Neuronal stem cell (in vitro differentiated cells): ENCODE results near the gene STING1.

Experiments used
- DNase-seq: peaks from one replicate; pipeline ENCODE4 v3.0.0-alpha.2; 2013; ENCODE audit warnings: low spot score
- H2AFZ ChIP-seq: one replicate; pipeline ENCODE4 v1.6.1; 2013; ENCODE audit warnings: mild to moderate bottlenecking, low read length, inconsistent platforms
- H2AK5ac ChIP-seq: 2 replicates; pipeline ENCODE4 v1.6.1; 2013; ENCODE audit warnings: low read depth, mild to moderate bottlenecking, inconsistent platforms, low read length, moderate library complexity, mixed read lengths
- H2BK120ac ChIP-seq: 2 replicates; pipeline ENCODE4 v1.6.1; 2013; ENCODE audit warnings: low read depth, mild to moderate bottlenecking, inconsistent platforms, low read length, moderate library complexity, mixed read lengths
- H2BK12ac ChIP-seq: one replicate; pipeline ENCODE4 v1.6.1; 2013; ENCODE audit warnings: low read length, inconsistent platforms
- H2BK15ac ChIP-seq: 2 replicates; pipeline ENCODE4 v1.6.1; 2013; ENCODE audit warnings: mild to moderate bottlenecking, low read length, inconsistent platforms, mixed read lengths
- H2BK5ac ChIP-seq: one replicate; pipeline ENCODE4 v1.6.1; 2013; ENCODE audit warnings: inconsistent platforms, mild to moderate bottlenecking, low read length, moderate library complexity
- H3K14ac ChIP-seq: one replicate; pipeline ENCODE4 v1.6.1; 2013; ENCODE audit warnings: low read length, inconsistent platforms
- H3K18ac ChIP-seq: 2 replicates; pipeline ENCODE4 v1.6.1; 2013; ENCODE audit warnings: low read length, inconsistent platforms
- H3K23ac ChIP-seq: 2 replicates; pipeline ENCODE4 v1.6.1; 2013; ENCODE audit warnings: low read depth, mild to moderate bottlenecking, mixed read lengths, low read length, inconsistent platforms; ENCODE audit not compliant: poor library complexity
- H3K27ac ChIP-seq: replicated peaks from 3 replicates; pipeline ENCODE4 v1.5.1; 2013; ENCODE audit warnings: low read length, inconsistent platforms
- H3K27me3 ChIP-seq, 3 experiments: 2 replicates each; pipeline ENCODE4 v1.6.1; 2013; ENCODE audit warnings: low read length in 3 of 3, mild to moderate bottlenecking in 2 of 3, inconsistent platforms in 1 of 3, low read depth in 1 of 3, mixed read lengths in 1 of 3, moderate library complexity in 1 of 3; ENCODE audit not compliant: control insufficient read depth in 3 of 3, insufficient read depth in 3 of 3
- H3K36me3 ChIP-seq, 2 donors: replicated peaks in 1 of 2; 2 replicates each; pipeline ENCODE4 v1.6.1; 2013; ENCODE audit warnings: low read length in 2 of 2; ENCODE audit not compliant: control insufficient read depth in 2 of 2, insufficient read depth in 2 of 2
- H3K4ac ChIP-seq: 2 replicates; pipeline ENCODE4 v1.6.1; 2013; ENCODE audit warnings: inconsistent platforms, mild to moderate bottlenecking, low read length, moderate library complexity
- H3K4me1 ChIP-seq, 2 donors: 1 replicate in 1 of 2; 2 replicates in 1 of 2; pipeline ENCODE4 v1.6.1; 2013; ENCODE audit warnings: low read length in 2 of 2, low read depth in 1 of 2; ENCODE audit not compliant: control insufficient read depth in 2 of 2, insufficient read depth in 1 of 2
- H3K4me2 ChIP-seq: one replicate; pipeline ENCODE4 v1.6.1; 2013; ENCODE audit warnings: mild to moderate bottlenecking, low read length, inconsistent platforms; ENCODE audit not compliant: insufficient read depth, poor library complexity, severe bottlenecking
- H3K4me3 ChIP-seq, 2 donors: 2 replicates each; pipeline ENCODE4 v1.5.1; 2013; ENCODE audit warnings: low read length in 2 of 2, mild to moderate bottlenecking in 2 of 2, inconsistent platforms in 1 of 2, moderate library complexity in 1 of 2
- H3K79me1 ChIP-seq: one replicate; pipeline ENCODE4 v1.6.1; 2013; ENCODE audit warnings: low read depth, mild to moderate bottlenecking, inconsistent platforms, low read length, moderate library complexity
- H3K9ac ChIP-seq: one replicate; pipeline ENCODE4 v1.6.1; 2013; ENCODE audit warnings: mild to moderate bottlenecking, low read depth, low read length, inconsistent platforms; ENCODE audit not compliant: poor library complexity
- H3K9me3 ChIP-seq, 2 donors: replicated peaks in 1 of 2; 2 replicates each; pipeline versions ENCODE3 to v1.6.1; 2013; ENCODE audit warnings: low read length in 2 of 2, mild to moderate bottlenecking in 2 of 2, inconsistent platforms in 1 of 2, low read depth in 1 of 2, mixed read lengths in 1 of 2, moderate library complexity in 1 of 2; ENCODE audit not compliant: control insufficient read depth in 2 of 2, insufficient read depth in 1 of 2
- H4K8ac ChIP-seq: one replicate; pipeline ENCODE4 v1.6.1; 2013; ENCODE audit warnings: low read depth, mild to moderate bottlenecking, inconsistent platforms, low read length, moderate library complexity
- H4K91ac ChIP-seq: one replicate; pipeline ENCODE4 v1.6.1; 2013; ENCODE audit warnings: low read length, low read depth, mild to moderate bottlenecking, inconsistent platforms; ENCODE audit not compliant: poor library complexity
- WGBS, 2 donors: extraction: QIAGEN DNeasy Blood & Tissue Kit; methylation state at CpG; one replicate each; pipeline ENCODE4 v1.1.7; 2013; ENCODE audit warnings: missing lambda C conversion rate in 2 of 2, mixed read lengths in 1 of 2; ENCODE audit not compliant: insufficient read length in 2 of 2, insufficient replicate concordance in 1 of 2; ENCODE audit errors: extremely low coverage in 2 of 2; 5-methylcytosine and 5-hydroxymethylcytosine counted together

The STING1 gene

GRCh38 chr5:139458580-139459407 lies 23.8 kb downstream of the STING1 start:
- H3K79me1 ChIP-seq, result peaks cover 2% of the 10 kb centered on the region
- H3K27ac ChIP-seq, result no peak overlapping the region
- H3K9me3 ChIP-seq, result peaks cover 0 to 2% of the 10 kb centered on the region in 2 donors
- no peak overlapping the region for H4K91ac ChIP-seq
- no peak overlapping the region for H2AK5ac ChIP-seq
- H2AFZ ChIP-seq, result peak overlapping the region; percentile 40
- no peak overlapping the region for H2BK15ac ChIP-seq
- no peak overlapping the region for H4K8ac ChIP-seq
- no peak overlapping the region for H3K4me2 ChIP-seq
- no peak overlapping the region for H3K18ac ChIP-seq
- WGBS, 2 donors, result no CpG with 5 or more reads among the region's 8 CpGs
- peaks cover 0 to 4% (median 3%) of the 10 kb centered on the region in 3 experiments for H3K27me3 ChIP-seq
- no peak overlapping the region for H2BK12ac ChIP-seq
- no peaks in the 10 kb centered on the region for H3K36me3 ChIP-seq
- H3K4ac ChIP-seq, result no peak overlapping the region
- H3K4me3 ChIP-seq, result no peak overlapping the region
- no peak overlapping the region for H3K23ac ChIP-seq
- DNase-seq, result no peak
- H2BK120ac ChIP-seq, result no peak overlapping the region
- H3K9ac ChIP-seq, result no peak overlapping the region
- peaks cover 4 to 5% of the 10 kb centered on the region in 2 donors for H3K4me1 ChIP-seq
- H3K14ac ChIP-seq, result no peak overlapping the region
- no peak overlapping the region for H2BK5ac ChIP-seq

- Histone ChIP-seq H2BK12ac (no peak overlapping the region), H4K91ac (no peak overlapping the region), H3K4me3 (no peak overlapping the region), H3K79me1 (peaks cover 2% of the 10 kb centered on the region), H2AK5ac (no peak overlapping the region), H3K4me2 (no peak overlapping the region), H3K27me3 (peaks cover 0 to 4% (median 3%) of the 10 kb centered on the region in 3 experiments), H3K9ac (peak overlapping the region; percentile 45), H3K18ac (no peak overlapping the region), H4K8ac (no peak overlapping the region), H3K23ac (no peak overlapping the region), H3K14ac (no peak overlapping the region), H3K9me3 (peaks cover 0 to 5% of the 10 kb centered on the region in 2 donors), H2BK120ac (no peak overlapping the region), H2BK5ac (no peak overlapping the region), H3K36me3 (no peaks in the 10 kb centered on the region), H3K4me1 (peaks cover 2 to 3% of the 10 kb centered on the region in 2 donors), H3K27ac (no peak overlapping the region), H2BK15ac (no peak overlapping the region), H3K4ac (no peak overlapping the region), H2AFZ (no peak overlapping the region)
- no CpG with 5 or more reads among the region's 5 CpGs for WGBS, 2 donors
- DNase-seq, result no peak
Measured at GRCh38 chr5:139457653-139458306, 24.8 kb downstream of the STING1 start.

DNA sequence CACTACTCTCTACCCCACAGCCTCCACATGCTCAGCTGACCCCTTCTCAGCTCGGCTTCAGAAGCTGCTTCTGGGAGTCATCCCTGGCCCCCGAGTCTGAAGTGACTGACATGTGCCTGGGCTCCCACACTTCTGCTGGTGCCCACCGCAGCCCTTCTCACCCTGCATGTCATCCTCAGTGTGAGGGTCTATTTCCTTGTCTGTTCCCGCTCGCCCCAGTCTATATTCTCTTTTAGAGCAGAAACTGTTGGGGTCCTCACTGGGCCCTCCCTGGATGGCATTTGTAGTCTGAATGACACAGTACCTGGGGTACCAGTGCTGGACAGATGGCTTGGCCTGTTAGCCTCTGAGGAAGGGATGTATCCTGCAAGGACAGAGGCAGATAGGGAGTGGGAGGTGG lies 25.3 kb downstream of the STING1 start:
- Histone ChIP-seq H3K18ac (no peak overlapping the region), H2BK15ac (no peak overlapping the region), H2AK5ac (no peak overlapping the region), H3K23ac (no peak overlapping the region), H2BK5ac (no peak overlapping the region), H2BK120ac (no peak overlapping the region), H3K4me2 (no peak overlapping the region), H2AFZ (no peak overlapping the region), H3K9ac (peak overlapping the region; percentile 45), H4K91ac (no peak overlapping the region), H3K36me3 (no peaks in the 10 kb centered on the region), H4K8ac (no peak overlapping the region), H3K79me1 (peaks cover 2% of the 10 kb centered on the region), H3K4me3 (no peak overlapping the region), H2BK12ac (no peak overlapping the region), H3K14ac (no peak overlapping the region), H3K9me3 (peaks cover 0 to 7% of the 10 kb centered on the region in 2 donors), H3K27me3 (peaks cover 0 to 4% (median 3%) of the 10 kb centered on the region in 3 experiments), H3K4ac (no peak overlapping the region), H3K27ac (no peak overlapping the region), H3K4me1 (peaks cover 0 to 2% of the 10 kb centered on the region in 2 donors)
- no peak for DNase-seq
- no CpG with 5 or more reads among the region's 5 CpGs for WGBS, 2 donors

- Histone ChIP-seq H3K18ac (no peak overlapping the region), H3K4me1 (peaks cover 0 to 2% of the 10 kb centered on the region in 2 donors), H2BK15ac (peak overlapping the region; percentile 20), H3K79me1 (peaks cover 2% of the 10 kb centered on the region), H3K27ac (no peak overlapping the region), H3K4me2 (no peak overlapping the region), H3K9me3 (peaks cover 0 to 7% of the 10 kb centered on the region in 2 donors), H3K9ac (no peak overlapping the region), H3K14ac (no peak overlapping the region), H3K4me3 (no peak overlapping the region), H4K91ac (no peak overlapping the region), H2BK12ac (no peak overlapping the region), H3K27me3 (peaks cover 0 to 4% (median 3%) of the 10 kb centered on the region in 3 experiments), H2BK5ac (no peak overlapping the region), H3K23ac (no peak overlapping the region), H2BK120ac (no peak overlapping the region), H4K8ac (no peak overlapping the region), H2AK5ac (peak overlapping the region; percentile 77), H3K36me3 (no peaks in the 10 kb centered on the region), H2AFZ (no peak overlapping the region), H3K4ac (no peak overlapping the region)
- WGBS, 2 donors, result no CpG with 5 or more reads among the region's 12 CpGs
- DNase-seq, result no peak
Measured at GRCh38 chr5:139456776-139457175, 25.8 kb downstream of the STING1 start.
